Vagina (tissue), 2 donors: ENCODE measurements around the gene TLCD5. TPM values are rescaled to one million over a fixed set of nuclear protein-coding genes. Genes with fewer than 3 reads are reported as not detected.

Experiments used
- DNase-seq, 2 donors: peaks; one replicate each; pipeline ENCODE4 v3.0.0-alpha.2; 2017; ENCODE audit errors: extremely low spot score in 2 of 2
- H3K27ac ChIP-seq: fragments of 200-600 bp; sonication (generic); one replicate; pipeline ENCODE4 v1.5.1; 2019
- H3K27me3 ChIP-seq: fragments of 200-600 bp; sonication (generic); one replicate; pipeline ENCODE4 v1.5.1; 2019
- H3K36me3 ChIP-seq, 2 donors: fragments of 200-600 bp; sonication (generic); one replicate each; pipeline ENCODE4 v1.5.1; 2017 to 2019
- H3K4me1 ChIP-seq: fragments of 200-600 bp; sonication (generic); one replicate; pipeline ENCODE4 v1.5.1; 2019
- H3K4me3 ChIP-seq, 2 donors: fragments of 200-600 bp; sonication (generic); 1 replicate in 1 of 2; 2 replicates in 1 of 2; pipeline ENCODE4 v1.5.1; 2016 to 2019
- H3K9me3 ChIP-seq: fragments of 200-600 bp; sonication (generic); one replicate; pipeline ENCODE4 v1.5.1; 2019
- POLR2A ChIP-seq, 2 donors: fragments of 450-650 bp; IDR thresholded peaks; one replicate each; pipeline ENCODE4 v1.6.1; 2017; ENCODE audit warnings: antibody characterized with exemption in 2 of 2, mild to moderate bottlenecking in 2 of 2, moderate library complexity in 2 of 2
- POLR2AphosphoS5 ChIP-seq, 2 donors: sonication (generic); formaldehyde crosslinking; IDR thresholded peaks; one replicate each; pipeline ENCODE4 v1.9.0; 2017; ENCODE audit warnings: antibody characterized with exemption in 2 of 2, mild to moderate bottlenecking in 2 of 2, low read depth in 1 of 2; ENCODE audit not compliant: insufficient read depth in 1 of 2
- intact Hi-C: fragments of 100-400 bp; cut with DNase I; formaldehyde crosslinking; loops from one replicate; pipeline ENCODE4 v1.15.1; 2023
- total RNA-seq: library from RNA; depleted of rRNA; stranded (reverse); fragments of >200 nt; gene quantifications from one replicate; pipeline ENCODE4 v1.2.3, GENCODE V29; 2016
- TF ChIP-seq, protein P1 (sequence below), 3 experiments: fragments of 450-650 bp in 2 of 3; fragments of 200-600 bp in 1 of 3; sonication (generic) in 1 of 3; IDR thresholded peaks; one replicate each; pipeline ENCODE4 v1.5.1; 2017 to 2019; ENCODE audit warnings: antibody characterized with exemption in 3 of 3, mild to moderate bottlenecking in 2 of 3, moderate library complexity in 2 of 3

TLCD5 gene
- total RNA-seq, 1 donor from 2014 or later, result 3.7 TPM

- DNase-seq, result no peak
- Histone ChIP-seq H3K9me3 (no peaks in the 10 kb centered on the region), H3K36me3 (no peaks in the 10 kb centered on the region), H3K27ac (no peak overlapping the region), H3K4me3 (no peak overlapping the region), H3K4me1 (peaks cover 92% of the 10 kb centered on the region), H3K27me3 (no peaks in the 10 kb centered on the region)
- TF ChIP-seq POLR2A (IDR thresholded peaks at IDR 0.05) (no peak), POLR2AphosphoS5 (IDR thresholded peaks at IDR 0.05; ENCODE audit: insufficient read depth in 1 of 2, low read depth in 1 of 2) (no peak)
- TF ChIP-seq, protein P1, sequence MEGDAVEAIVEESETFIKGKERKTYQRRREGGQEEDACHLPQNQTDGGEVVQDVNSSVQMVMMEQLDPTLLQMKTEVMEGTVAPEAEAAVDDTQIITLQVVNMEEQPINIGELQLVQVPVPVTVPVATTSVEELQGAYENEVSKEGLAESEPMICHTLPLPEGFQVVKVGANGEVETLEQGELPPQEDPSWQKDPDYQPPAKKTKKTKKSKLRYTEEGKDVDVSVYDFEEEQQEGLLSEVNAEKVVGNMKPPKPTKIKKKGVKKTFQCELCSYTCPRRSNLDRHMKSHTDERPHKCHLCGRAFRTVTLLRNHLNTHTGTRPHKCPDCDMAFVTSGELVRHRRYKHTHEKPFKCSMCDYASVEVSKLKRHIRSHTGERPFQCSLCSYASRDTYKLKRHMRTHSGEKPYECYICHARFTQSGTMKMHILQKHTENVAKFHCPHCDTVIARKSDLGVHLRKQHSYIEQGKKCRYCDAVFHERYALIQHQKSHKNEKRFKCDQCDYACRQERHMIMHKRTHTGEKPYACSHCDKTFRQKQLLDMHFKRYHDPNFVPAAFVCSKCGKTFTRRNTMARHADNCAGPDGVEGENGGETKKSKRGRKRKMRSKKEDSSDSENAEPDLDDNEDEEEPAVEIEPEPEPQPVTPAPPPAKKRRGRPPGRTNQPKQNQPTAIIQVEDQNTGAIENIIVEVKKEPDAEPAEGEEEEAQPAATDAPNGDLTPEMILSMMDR (IDR thresholded peaks at IDR 0.05), result no peak
- intact Hi-C loops, result no loop called here
These were observed 18.3 kb downstream of the TLCD5 start for GRCh38 chr11:120343429-120343828.

- Histone ChIP-seq H3K27me3 (no peaks in the 10 kb centered on the region), H3K4me3 (no peak overlapping the region), H3K36me3 (no peaks in the 10 kb centered on the region), H3K27ac (no peak overlapping the region), H3K4me1 (peaks cover 93% of the 10 kb centered on the region), H3K9me3 (no peaks in the 10 kb centered on the region)
- intact Hi-C loops, result no loop called here
- no peak for DNase-seq
- TF ChIP-seq POLR2AphosphoS5 (IDR thresholded peaks at IDR 0.05; ENCODE audit: insufficient read depth in 1 of 2, low read depth in 1 of 2) (no peak), POLR2A (IDR thresholded peaks at IDR 0.05) (no peak)
- TF ChIP-seq, protein P1 (IDR thresholded peaks at IDR 0.05), result no peak
These were observed 19.4 kb downstream of the TLCD5 start for GRCh38 chr11:120344302-120345004.

GRCh38 chr11:120346233-120346632 is 21.1 kb downstream of the TLCD5 start:
- intact Hi-C loops, result no loop called here

GRCh38 chr11:120350637-120351036 is 25.5 kb downstream of the TLCD5 start:
- no peak for DNase-seq
- intact Hi-C loops, result no loop called here
- Histone ChIP-seq H3K27ac (no peak overlapping the region), H3K36me3 (no peaks in the 10 kb centered on the region), H3K4me3 (no peak overlapping the region), H3K27me3 (no peaks in the 10 kb centered on the region), H3K9me3 (no peaks in the 10 kb centered on the region), H3K4me1 (peaks cover 44% of the 10 kb centered on the region)
- TF ChIP-seq POLR2A (IDR thresholded peaks at IDR 0.05) (no peak), POLR2AphosphoS5 (IDR thresholded peaks at IDR 0.05; ENCODE audit: insufficient read depth in 1 of 2, low read depth in 1 of 2) (no peak)
- TF ChIP-seq, protein P1 (IDR thresholded peaks at IDR 0.05), result no peak

More at GRCh38 chr11:120346233-120346632, 21.1 kb downstream of the TLCD5 start:
- no peaks in the 10 kb centered on the region for H3K9me3 ChIP-seq
- H3K4me3 ChIP-seq, result no peak overlapping the region
- H3K27ac ChIP-seq, result peak overlapping the region; percentile 30
- TF ChIP-seq POLR2A (IDR thresholded peaks at IDR 0.05), result no peak
- no peak for TF ChIP-seq POLR2AphosphoS5 (IDR thresholded peaks at IDR 0.05; ENCODE audit: insufficient read depth in 1 of 2, low read depth in 1 of 2)
- TF ChIP-seq, protein P1 (IDR thresholded peaks at IDR 0.05), result no peak
- no peak for DNase-seq
- H3K27me3 ChIP-seq, result no peaks in the 10 kb centered on the region
- no peaks in the 10 kb centered on the region for H3K36me3 ChIP-seq
- H3K4me1 ChIP-seq, result peaks cover 77% of the 10 kb centered on the region

GRCh38 chr11:120352405-120352804 is 27.3 kb downstream of the TLCD5 start:
- Histone ChIP-seq H3K9me3 (no peaks in the 10 kb centered on the region), H3K4me1 (peaks cover 43% of the 10 kb centered on the region), H3K36me3 (no peaks in the 10 kb centered on the region), H3K27me3 (no peaks in the 10 kb centered on the region), H3K4me3 (no peak overlapping the region), H3K27ac (no peak overlapping the region)
- no peak for DNase-seq
- TF ChIP-seq, protein P1 (IDR thresholded peaks at IDR 0.05), result no peak
- no peak for TF ChIP-seq POLR2A (IDR thresholded peaks at IDR 0.05)
- intact Hi-C loops, result no loop called here
